Inferior parietal cortex (tissue), 1 donor: ENCODE data around the gene MFRP.

Source experiments
- DNase-seq: peaks from one replicate; pipeline ENCODE4 v3.0.0-alpha.2; 2016; ENCODE audit errors: extremely low spot score

Gene MFRP

GRCh38 chr11:119373059-119373920 lies 26.8 kb upstream of the MFRP start:
- DNase-seq = no peak

- no peak for DNase-seq
These were observed 26.0 kb upstream of the MFRP start for GRCh38 chr11:119372260-119373058.

GRCh38 chr11:119371778-119372182 lies 25.3 kb upstream of the MFRP start:
- DNase-seq = peak; percentile 57

GRCh38 chr11:119371067-119371601 lies 24.6 kb upstream of the MFRP start:
- DNase-seq = no peak

- DNase-seq = no peak
These were observed 24.1 kb upstream of the MFRP start for GRCh38 chr11:119370486-119371046.

GRCh38 chr11:119369132-119369925 lies 22.8 kb upstream of the MFRP start:
- DNase-seq = no peak

GRCh38 chr11:119368121-119369034 lies 21.9 kb upstream of the MFRP start:
- DNase-seq = peak; percentile 73

GRCh38 chr11:119367661-119368120 lies 21.2 kb upstream of the MFRP start:
- no peak for DNase-seq

GRCh38 chr11:119366690-119367620 lies 20.4 kb upstream of the MFRP start:
- DNase-seq = peak; percentile 63

- DNase-seq = peak; percentile 60
These were observed 18.6 kb upstream of the MFRP start for GRCh38 chr11:119365071-119365591.

GRCh38 chr11:119363851-119364590 lies 17.5 kb upstream of the MFRP start:
- DNase-seq = peak; percentile 71

GRCh38 chr11:119363081-119363850 lies 16.8 kb upstream of the MFRP start:
- DNase-seq = no peak

GRCh38 chr11:119362741-119363080 lies 16.2 kb upstream of the MFRP start:
- no peak for DNase-seq

GRCh38 chr11:119361941-119362725 lies 15.6 kb upstream of the MFRP start:
- no peak for DNase-seq

GRCh38 chr11:119361056-119361787 lies 14.7 kb upstream of the MFRP start:
- peak; percentile 59 for DNase-seq
